ENCODE data around the gene PRKCE.

The PRKCE gene

DNA sequence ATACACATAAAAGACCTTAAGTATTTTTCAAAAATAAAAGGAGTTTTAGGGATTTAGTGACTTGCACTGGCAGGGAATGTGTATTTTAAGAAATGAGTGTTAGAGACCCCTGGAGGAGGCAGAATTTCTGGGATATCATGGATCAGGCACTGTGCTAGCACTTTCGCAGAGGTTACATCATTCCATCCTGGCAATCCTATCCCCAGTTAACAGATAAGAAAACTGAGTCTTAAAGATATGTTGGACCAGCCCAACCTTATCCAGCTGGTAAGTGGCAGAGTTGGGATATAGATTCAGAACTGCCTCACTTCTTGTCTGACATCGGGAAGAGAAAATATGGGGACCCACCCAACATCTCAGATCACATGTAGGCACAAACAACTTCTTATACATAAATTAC, 485.5 kb downstream of the PRKCE start:
- DNase-seq = no peak

- DNase-seq = no peak
These were observed 491.3 kb downstream of the PRKCE start for GRCh38 chr2:46142546-46143428.

GRCh38 chr2:46143429-46144132, 492.1 kb downstream of the PRKCE start:
- DNase-seq = no peak

- DNase-seq = no peak
These were observed 492.8 kb downstream of the PRKCE start for GRCh38 chr2:46144133-46144800.

- DNase-seq = no peak
These were observed 493.5 kb downstream of the PRKCE start for GRCh38 chr2:46145017-46145416.

DNA sequence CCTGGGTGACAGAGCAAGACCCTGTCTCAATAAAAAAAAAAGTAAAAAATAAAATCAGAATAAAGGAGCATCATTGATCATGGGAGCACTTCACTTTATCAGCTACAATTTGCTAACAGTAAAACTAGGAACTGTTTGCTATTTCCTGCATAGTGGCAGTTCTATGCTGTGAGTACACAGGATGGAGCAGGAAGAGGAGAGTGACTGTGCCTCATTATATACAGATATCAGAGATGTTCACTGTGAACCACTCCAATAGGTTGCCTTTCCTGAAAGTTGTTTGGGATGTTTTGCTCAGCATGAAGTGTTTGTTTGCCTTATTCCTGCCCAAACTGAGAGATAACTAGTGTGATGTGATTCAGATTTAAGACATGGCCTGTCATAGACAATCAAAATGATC, 494.4 kb downstream of the PRKCE start:
- DNase-seq = no peak

DNA sequence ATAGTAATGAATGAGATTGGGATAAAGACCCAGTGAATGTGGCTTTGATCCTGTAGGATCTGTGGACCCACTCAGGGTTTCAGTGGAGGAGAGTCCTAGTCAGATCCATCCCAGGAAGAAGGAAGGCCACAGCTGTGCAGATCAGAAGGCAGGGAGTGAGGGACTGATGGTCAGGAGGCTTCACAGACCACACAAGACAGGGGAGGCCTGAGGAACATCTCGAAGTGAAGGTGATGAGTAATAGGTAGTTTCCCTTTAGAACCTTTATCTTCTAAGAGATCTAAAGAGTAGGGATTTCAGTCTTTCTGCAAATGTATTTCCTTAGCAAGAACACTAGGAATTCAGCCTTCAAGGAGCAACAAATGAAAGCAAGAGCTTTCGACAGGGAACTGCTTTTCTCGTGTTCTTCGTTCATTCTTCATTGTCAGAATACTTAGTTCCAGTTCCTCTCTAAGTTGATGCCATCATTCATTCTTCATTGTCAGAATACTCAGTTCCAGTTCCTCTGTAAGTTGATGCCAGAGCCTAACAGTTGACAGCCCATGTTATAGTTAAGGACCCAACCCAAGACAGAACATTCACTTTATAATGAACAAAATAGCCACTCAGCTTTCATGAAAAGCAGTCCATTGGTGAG, 495.5 kb downstream of the PRKCE start:
- no peak for DNase-seq

DNA sequence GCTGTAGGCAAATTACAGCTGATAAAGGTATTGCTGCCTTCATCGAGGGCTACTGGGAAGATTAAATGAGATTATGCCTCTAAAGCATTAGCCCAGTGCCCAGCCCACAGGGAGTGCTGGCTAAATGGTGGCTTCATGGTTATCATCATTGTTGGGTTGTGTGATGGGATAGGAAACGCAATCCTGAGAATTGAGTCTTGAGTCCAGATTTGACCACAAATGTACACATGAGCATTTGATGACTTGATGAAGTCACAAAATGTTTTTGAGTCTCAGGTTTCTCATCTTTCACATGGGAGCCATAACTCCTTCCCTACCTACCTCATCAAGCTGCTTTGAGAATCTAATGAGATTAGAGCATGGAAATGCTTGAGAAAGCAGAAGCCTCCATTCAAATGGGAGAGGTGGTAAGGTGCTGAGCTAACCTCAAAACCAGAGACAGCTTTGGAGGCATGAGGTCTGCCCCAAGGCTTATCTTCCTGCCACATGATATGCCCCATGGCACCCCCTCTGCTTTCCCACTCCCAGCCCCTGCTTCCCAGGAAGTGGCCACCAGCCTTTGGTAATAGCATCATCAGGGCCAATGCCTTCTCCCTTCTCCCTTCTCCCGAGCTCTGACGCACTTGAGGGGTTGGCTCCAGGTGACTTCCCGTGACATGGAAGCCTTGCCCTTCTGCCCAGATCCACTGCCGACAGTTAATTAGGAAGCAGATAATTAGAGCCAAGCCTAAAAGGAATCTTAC, 496.3 kb downstream of the PRKCE start:
- no peak for DNase-seq

- no peak for DNase-seq
These were observed 496.9 kb downstream of the PRKCE start for GRCh38 chr2:46148369-46148736.

GRCh38 chr2:46150445-46150955, 499.0 kb downstream of the PRKCE start:
- no peak for DNase-seq

- DNase-seq = no peak
These were observed 500.1 kb downstream of the PRKCE start for GRCh38 chr2:46151577-46151976.

DNA sequence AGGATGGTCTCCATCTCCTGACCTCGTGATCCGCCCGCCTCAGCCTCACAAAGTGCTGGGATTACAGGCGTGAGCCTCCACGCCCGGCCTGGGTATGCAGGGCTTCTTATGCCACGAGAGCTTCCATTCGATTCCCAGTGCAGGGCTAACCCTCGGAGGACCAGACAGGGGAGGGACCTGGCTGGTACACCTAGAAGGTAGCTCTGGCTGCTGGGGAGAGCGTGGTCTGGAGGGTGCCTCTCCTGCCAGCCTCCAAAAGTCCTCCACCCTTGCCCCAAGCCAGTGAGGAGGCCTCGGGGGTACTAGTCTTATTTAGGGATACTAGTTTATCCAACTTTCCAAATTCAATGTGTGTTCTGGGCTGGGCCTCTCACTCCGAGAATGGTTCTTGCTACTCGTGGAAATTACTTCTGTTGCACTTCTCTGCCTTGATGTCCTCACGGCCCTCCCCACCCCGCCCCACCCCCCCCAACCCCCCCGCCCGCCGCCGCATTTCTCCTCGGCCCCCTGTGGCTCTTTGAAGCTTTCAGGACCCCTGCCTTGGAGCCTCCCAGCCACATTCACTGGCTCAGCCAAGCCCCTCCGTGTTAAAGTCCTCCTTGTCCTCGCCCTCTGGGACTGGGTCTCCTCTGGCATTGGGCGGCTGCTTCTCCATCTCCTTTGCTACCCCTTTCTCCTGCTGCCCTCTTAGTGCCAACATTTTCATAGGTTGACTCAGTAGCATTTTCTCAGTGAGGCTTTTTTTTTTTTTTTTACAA, 502.7 kb downstream of the PRKCE start:
- DNase-seq = no peak

DNA sequence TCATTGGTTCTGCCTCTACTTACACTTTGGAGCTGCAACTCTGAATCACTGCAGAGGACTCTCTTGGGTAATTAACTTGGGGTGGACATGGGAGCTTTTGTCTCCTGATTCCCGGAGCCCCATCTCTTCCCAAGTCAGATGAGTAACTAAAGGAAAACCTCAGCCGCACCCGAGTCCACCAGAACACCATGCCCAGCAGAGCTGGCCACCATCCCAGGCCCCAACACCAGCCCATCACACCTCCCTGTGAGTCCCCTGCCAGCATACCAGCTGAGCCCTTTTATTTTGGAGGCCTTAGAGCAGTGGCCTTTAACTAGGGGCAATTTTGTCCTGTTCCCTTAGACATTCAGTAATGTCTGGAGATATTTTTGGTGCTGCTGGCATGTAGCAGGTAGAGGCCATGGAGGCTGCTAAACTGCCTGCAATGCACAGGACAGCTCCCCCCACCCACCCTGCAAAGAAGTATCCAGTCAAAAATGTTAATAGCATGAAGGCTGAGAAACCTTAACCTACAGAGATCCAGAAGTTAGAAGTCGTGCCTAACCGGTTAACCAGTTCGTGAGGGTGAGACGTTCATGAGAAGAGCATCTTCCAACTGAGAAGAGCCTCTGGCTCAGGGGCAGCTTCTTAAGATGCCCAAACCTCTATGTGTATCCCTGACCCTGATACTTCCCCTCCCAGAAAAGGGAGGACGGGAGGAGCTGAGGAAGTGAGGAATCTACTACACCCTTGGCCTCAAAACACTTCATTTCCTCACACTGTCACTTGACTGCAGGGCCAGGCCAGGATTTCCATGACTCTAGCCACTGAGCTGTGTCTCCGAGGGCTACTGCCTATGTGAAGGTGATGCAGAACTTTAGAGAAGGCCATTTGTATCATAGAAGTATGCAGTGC, 505.8 kb downstream of the PRKCE start:
- DNase-seq = no peak

GRCh38 chr2:46157966-46158310, 506.5 kb downstream of the PRKCE start:
- no peak for DNase-seq

GRCh38 chr2:46158661-46159060, 507.2 kb downstream of the PRKCE start:
- DNase-seq = no peak

DNA sequence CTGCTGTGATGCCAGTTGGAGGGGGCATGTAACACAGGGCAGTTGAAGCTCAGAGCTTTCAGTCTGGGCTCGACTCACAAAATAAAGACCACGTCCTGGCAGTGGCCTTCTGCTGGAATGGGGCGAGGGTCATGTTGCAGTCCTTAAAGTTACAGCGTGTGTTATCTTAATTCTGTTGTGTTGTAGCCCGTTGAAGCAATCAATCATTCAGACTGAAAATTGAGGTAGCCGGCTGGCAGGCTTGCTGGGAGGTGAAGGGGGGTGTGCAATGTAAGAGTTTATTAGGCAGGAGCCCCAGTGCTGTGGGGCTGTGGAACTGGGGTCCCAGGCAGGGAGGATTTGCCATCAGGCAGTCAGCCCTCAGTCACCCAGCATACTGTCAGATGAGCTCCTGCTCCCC, 508.9 kb downstream of the PRKCE start:
- no peak for DNase-seq

DNA sequence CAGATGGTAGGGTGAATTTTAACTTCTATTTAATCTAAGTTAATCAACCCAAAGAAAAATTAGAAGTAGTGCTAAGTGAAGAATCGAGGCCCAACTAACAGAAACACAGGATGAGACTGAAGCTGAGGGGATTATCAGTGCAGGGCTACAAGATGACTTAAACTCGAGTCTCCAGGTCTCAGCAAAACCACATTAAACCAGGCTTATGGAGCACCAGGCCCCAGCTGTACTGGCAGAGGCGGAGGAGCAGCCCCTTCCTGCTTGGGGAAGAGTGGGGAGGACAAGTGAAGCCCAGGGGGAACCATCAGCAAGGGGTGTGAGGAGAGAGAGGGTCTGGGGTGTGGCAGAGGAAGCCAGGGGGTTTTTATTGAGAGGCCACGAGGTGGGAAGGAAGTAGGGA, 509.8 kb downstream of the PRKCE start:
- no peak for DNase-seq

GRCh38 chr2:46161911-46162310, 510.4 kb downstream of the PRKCE start:
- no peak for DNase-seq

DNA sequence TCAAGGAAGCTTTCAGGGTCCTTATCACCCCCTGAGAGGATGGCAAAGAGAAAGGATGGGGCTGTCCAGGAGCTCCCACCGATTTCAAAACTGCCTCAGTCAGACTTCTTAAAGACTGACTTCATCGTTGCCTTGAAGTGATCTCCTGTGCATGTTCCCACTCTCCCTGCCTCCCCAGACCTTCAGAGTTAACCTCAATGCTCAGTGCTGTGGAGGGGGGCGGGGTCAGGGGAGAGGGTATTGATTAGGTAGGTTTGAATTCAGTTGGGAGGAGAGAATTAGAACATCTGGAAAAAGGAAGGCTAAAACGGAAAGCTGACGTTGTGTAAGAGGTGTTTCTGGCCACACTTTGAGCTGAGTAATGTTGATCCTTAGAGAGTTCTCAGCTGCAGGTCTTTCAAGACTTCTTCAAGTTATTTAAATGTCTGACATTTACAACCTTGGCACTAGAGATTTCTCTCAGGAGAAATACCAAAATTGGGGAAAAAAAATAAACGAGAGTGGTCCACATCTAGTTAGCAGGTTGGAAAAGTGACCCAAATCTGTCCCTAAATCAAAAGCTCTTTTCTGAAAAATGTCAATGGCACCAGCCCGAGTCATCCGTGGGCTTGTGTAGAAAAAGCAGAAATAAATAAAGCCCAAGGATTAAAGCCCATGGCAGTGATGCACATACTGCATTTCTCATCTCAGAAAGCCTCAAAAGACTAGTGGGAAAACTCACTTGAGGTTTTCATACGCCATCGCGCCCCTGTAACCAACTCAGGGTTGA, 511.0 kb downstream of the PRKCE start:
- no peak for DNase-seq

DNA sequence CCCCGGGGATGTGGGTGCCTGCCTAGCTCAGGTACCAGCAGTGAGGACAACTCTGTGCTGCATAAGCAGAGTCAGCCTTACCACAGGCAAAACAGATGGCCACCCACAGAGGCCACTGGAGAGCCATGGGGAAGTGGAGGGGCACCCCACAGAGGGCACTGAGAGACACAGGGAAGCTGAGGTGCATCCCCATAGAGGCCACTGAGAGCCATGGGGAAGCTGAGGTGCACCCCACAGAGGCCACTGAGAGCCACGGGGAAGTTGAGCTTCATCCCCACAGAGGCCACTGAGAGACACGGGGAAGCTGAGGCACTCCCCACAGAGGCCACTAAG, 511.6 kb downstream of the PRKCE start:
- DNase-seq = no peak

All from NCI-H446 (cell line).